Psoas muscle (tissue), 8 donors: ENCODE measurements around the gene ROR2. TPM values are rescaled to one million over a fixed set of nuclear protein-coding genes. Genes with fewer than 3 reads are reported as not detected.

Source experiments
- ATAC-seq, 4 donors: fragments of 200-7000 bp; cut with Tn5 transposase; one replicate each; pipeline ENCODE4 v1.9.1; 2020; ENCODE audit warnings: moderate library complexity in 3 of 4, mild to moderate bottlenecking in 2 of 4
- DNase-seq, 2 donors: peaks; one replicate each; pipeline ENCODE4 v3.0.0-alpha.2; 2020
- H3K27ac ChIP-seq: fragments of 200-600 bp; one replicate; pipeline ENCODE4 v1.8.0; 2022
- H3K27me3 ChIP-seq, 3 donors: fragments of 200-600 bp in 1 of 3; one replicate each; pipeline versions ENCODE4 v1.6.1 to v1.8.0; 2013 to 2022; ENCODE audit warnings: low read length in 2 of 3, mild to moderate bottlenecking in 2 of 3, moderate library complexity in 1 of 3; ENCODE audit not compliant: insufficient read depth in 3 of 3
- H3K36me3 ChIP-seq, 2 donors: fragments of 200-600 bp in 1 of 2; one replicate each; pipeline versions ENCODE4 v1.6.1 to v1.8.0; 2013 to 2022; ENCODE audit warnings: low read depth in 1 of 2, mild to moderate bottlenecking in 1 of 2, moderate library complexity in 1 of 2; ENCODE audit not compliant: insufficient read depth in 1 of 2
- H3K4me1 ChIP-seq: fragments of 200-600 bp; one replicate; pipeline ENCODE4 v1.8.0; 2022
- H3K4me3 ChIP-seq: fragments of 200-600 bp; one replicate; pipeline ENCODE4 v1.8.0; 2022; ENCODE audit warnings: mild to moderate bottlenecking
- H3K9me3 ChIP-seq: fragments of 200-600 bp; one replicate; pipeline ENCODE4 v1.8.0; 2022
- CTCF ChIP-seq: fragments of 200-600 bp; IDR thresholded peaks from one replicate; pipeline ENCODE4 v1.8.0; 2022; ENCODE audit warnings: antibody characterized with exemption
- WGBS, 3 donors: extraction: QIAGEN DNeasy Blood & Tissue Kit; methylation state at CpG; one replicate each; pipeline versions ENCODE4 v1.1.6 to v1.1.7; 2013; 5-methylcytosine and 5-hydroxymethylcytosine counted together
- intact Hi-C, 2 donors: fragments of 100-400 bp; cut with DNase I; formaldehyde crosslinking; loops; one replicate each; pipeline versions ENCODE4 v1.11.0 to v1.14.2; 2022
- polyA plus RNA-seq, 3 donors: library from polyadenylated mRNA; stranded (reverse); fragments of 200-250 nt; gene quantifications; one replicate each; pipeline ENCODE4 v1.2.3, GENCODE V29; 2013
- total RNA-seq, 4 donors: library from RNA; stranded (reverse); fragmentation: NEBNext Ultra II Directional in 2 of 4; extraction: Animal tissue kit (Norgen Biotek cat#: 25700) in 2 of 4; gene quantifications; one replicate each; pipeline versions ENCODE4 v1.2.1 to v1.2.4, GENCODE V29; 2021 to 2023
- donor health status: healthy with polysubstance abuse.
- donor health status: DM: no; HTN: no; CAD: no; lungs with moderate emphysema.
- donor health status: Bipolar disorder and iron deficiency.
- donor health status: healthy.
- donor health status: DM: yes; HTN: yes; CAD: no.
- donor health status: DM: no; HTN: no; CAD: no.
- donor health status: DM: no; HTN: no; CAD: no.
- donor health status: DM: yes; HTN: yes; CAD: no.

Gene ROR2
- total and polyA plus RNA-seq, 7 donors = 0.05 to 0.52 (median 0.15) TPM

- TF ChIP-seq CTCF = no peak
- 90 to 91% (median 91%) methylated on average over 5 of the region's 5 CpGs for WGBS, 3 donors
- Histone ChIP-seq H3K27me3 (peaks cover 0 to 6% (median 0%) of the 10 kb centered on the region in 3 donors), H3K36me3 (no peaks in the 10 kb centered on the region), H3K4me1 (no peaks in the 10 kb centered on the region), H3K27ac (no peak overlapping the region), H3K9me3 (no peaks in the 10 kb centered on the region), H3K4me3 (no peak overlapping the region)
- DNase-seq (no peak), ATAC-seq (no peak)
- intact Hi-C loops = no loop called here
These were observed 433.3 kb downstream of the ROR2 start for GRCh38 chr9:91516777-91517176.

GRCh38 chr9:91516081-91516480 is 433.9 kb downstream of the ROR2 start:
- no peak for TF ChIP-seq CTCF
- intact Hi-C loops = no loop called here
- Histone ChIP-seq H3K27me3 (peaks cover 0 to 6% (median 0%) of the 10 kb centered on the region in 3 donors), H3K36me3 (no peaks in the 10 kb centered on the region), H3K4me3 (no peak overlapping the region), H3K27ac (no peak overlapping the region), H3K9me3 (no peaks in the 10 kb centered on the region), H3K4me1 (no peaks in the 10 kb centered on the region)
- 93 to 95% (median 93%) methylated on average over 4 of the region's 4 CpGs for WGBS, 3 donors
- no peak for DNase-seq
- ATAC-seq = no peak

GRCh38 chr9:91515074-91515687 is 434.8 kb downstream of the ROR2 start:
- no peaks in the 10 kb centered on the region for H3K36me3 ChIP-seq
- H3K4me1 ChIP-seq = no peaks in the 10 kb centered on the region
- TF ChIP-seq CTCF = no peak
- peak in 1 of 2 donors; percentile 23 for DNase-seq
- no peak overlapping the region for H3K27ac ChIP-seq
- no peaks in the 10 kb centered on the region for H3K9me3 ChIP-seq
- ATAC-seq = peak in 1 of 4 donors; percentile 48
- intact Hi-C loops = no loop called here
- peaks cover 0 to 6% (median 0%) of the 10 kb centered on the region in 3 donors for H3K27me3 ChIP-seq
- H3K4me3 ChIP-seq = no peak overlapping the region
- 20 to 27% (median 22%) methylated on average over 12 of the region's 12 CpGs for WGBS, 3 donors

Other genes starting within 250 kb of the ROR2 start
- 10 to 100 TPM; 13.5 to 22.6 (median 19.5) TPM for gene SPTLC1, start 165.2 kb upstream of the ROR2 start, total RNA-seq
- 10 to 100 TPM; 12.2 to 29.8 (median 26.3) TPM for gene SPTLC1, start 165.2 kb upstream of the ROR2 start, polyA plus RNA-seq